ENCODE data around the gene CCDC149.

Gene CCDC149

DNA sequence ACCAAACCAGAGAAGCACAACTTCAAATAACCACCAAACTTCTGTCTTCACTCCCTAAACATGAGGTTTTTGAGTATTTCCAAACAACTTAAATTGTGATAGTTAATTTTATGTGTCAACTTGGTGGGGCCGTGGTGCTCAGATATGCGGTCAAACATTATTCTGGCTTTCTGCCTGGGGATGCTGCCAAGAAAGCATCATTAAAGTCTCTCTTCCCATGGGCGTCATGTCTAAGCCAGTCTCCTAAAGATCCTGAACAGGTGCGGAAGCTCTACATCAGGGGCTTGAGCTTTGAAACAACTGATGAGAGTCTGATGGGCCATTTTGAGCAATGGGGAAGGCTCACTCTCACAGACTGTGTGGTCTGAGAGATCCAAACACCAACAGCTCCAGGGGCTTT, 141.6 kb downstream of the CCDC149 start:
- no peak for DNase-seq

DNA sequence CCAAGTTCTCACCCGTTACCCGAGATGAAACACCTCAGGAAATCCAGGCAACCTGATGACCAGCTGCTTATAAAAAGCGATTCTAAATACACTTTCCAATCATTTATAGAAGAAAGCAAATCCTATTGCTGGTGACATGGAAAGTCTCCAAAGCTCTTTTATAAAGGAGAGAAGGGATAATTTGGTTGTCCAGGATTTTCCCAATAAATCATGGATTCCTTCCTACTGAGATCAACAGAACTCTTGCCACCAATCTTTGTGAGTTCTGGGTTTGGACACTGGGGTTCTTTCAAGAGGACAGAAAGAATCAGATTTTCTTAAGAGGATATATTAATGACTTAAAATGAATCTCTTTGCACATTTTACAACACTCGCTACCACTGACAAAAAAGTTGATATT, 142.2 kb downstream of the CCDC149 start:
- DNase-seq: no peak

GRCh38 chr4:24770032-24770584, 142.7 kb downstream of the CCDC149 start:
- DNase-seq: no peak

- DNase-seq: no peak
These were observed 143.3 kb downstream of the CCDC149 start for GRCh38 chr4:24769571-24769970.

DNA sequence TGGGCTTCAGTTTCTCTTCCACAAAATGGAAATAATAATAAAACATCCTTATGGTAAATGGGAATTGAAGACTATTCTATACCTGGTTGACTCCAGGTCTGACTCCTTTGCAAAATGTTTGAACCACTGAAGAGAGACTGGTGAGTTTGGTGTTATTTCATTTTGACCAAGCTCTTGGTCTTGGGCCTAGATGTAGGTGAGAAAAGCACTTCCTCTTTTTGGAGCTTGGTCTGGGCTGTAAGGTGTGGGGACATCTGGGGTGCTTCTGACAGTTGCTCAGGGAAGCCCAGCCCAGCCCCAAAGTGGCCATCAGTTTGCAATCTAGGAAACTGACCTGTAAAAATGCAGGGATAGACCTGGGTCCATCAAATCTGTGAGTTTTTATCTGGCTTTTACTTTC, 144.2 kb downstream of the CCDC149 start:
- DNase-seq: no peak

GRCh38 chr4:24768006-24768405, 144.8 kb downstream of the CCDC149 start:
- DNase-seq: no peak

DNA sequence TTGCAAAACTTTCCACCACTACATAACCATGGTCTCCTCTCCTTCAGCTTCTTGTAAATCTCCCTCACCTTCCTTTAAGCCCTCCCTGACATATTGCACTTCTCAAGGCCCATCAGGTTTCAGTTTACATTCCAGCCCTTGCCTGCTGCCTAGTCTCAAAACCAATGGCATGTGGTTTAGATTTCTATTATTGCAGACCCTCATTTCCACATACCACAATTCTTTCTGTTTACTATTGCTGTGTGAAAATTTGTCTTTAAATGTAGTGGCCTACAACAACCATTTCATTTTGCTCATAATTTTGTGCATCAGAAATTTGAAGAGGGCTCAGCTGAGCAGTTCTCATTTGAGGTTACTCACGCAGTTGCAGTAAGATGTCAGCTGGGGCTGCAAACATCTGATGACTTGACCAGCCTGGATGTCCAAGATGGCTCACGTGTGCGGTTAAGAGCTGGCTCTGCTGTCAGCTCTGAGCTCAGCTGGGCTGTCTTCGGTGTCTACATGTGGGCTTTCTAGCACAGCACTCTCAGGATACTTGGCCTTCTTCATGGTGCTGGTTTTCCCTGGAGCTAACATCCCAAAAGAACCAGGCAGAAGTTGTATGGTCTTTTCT, 147.4 kb downstream of the CCDC149 start:
- DNase-seq: no peak

DNA sequence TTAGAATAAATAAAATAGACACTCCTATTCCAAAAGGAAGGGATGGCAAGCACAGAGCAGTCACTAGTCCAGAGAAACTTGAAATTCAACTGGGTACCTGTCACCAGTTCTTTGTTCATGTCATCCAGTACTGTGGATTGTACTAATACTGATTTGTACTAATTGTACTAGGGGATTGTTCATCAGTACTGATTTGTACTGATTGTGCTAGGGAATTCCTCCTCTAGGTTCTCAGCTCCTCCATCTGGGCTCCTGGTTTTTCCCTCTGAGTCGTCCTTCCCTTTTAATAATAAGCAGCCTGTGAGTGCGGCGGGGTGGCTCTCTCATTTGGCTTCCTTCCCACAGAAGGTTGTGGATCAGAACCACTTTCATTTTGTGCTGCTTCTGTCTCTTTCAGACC, 148.5 kb downstream of the CCDC149 start:
- no peak for DNase-seq

- DNase-seq: peak; percentile 22
These were observed 149.1 kb downstream of the CCDC149 start for GRCh38 chr4:24763631-24764297.

Data from NCI-H1105 (cell line).